Pons (tissue), 1 donor: ENCODE results near the gene SPAG4.

Experiments used
- DNase-seq: peaks from one replicate; pipeline ENCODE4 v3.0.0-alpha.2; 2016; ENCODE audit warnings: low spot score

Gene SPAG4

DNA sequence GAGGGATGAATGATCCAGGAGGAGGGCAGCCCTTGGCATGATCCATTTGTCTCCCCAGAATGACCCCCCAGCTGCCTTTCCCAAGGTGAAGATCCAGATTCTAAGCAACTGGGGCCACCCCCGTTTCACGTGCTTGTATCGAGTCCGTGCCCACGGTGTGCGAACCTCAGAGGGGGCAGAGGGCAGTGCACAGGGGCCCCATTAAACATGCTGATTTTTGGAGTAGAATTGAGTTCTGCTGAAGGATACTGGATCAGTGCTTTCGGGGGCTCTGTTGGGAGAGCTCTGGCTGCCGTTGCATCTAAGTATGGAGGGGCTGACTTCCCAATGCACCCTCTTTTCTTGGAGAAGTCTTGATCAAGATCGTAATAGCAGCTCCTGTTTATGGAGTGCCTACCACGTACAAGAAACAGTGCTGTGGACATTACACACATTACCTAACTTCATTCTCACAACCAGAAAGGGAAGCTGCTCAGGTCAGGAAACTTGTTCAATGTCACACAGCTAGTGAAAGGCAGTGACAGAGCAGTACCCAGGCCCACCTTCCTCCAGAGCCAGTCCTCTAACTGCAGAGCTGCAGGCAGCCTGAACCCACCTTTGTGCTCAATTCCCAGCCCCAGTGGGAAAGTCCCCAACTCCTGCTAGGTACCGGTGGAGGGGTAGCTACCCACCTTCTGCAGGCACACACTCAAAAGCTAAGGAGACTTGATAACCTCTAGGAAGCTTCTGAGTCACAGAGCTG lies 5.4 kb downstream of the SPAG4 start:
- no peak for DNase-seq

DNA sequence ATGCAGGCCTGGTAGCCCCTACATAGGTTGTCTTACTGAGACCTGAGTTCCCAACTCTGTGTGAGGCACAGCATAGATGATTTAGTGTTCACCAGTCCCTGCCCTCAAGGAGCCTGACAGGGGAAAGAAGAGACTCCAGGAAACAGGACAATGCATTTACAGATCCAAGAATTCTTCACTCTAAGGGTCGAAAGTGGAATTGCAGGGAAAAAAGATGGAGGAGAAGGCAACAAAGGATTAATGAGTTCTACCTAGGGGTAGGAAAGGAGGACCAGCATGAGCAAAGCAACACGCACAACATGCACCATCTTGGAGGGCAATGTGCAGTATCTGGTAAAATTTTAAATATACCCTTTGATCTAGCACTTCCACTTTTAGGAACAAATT lies 5.9 kb downstream of the SPAG4 start:
- DNase-seq = no peak

DNA sequence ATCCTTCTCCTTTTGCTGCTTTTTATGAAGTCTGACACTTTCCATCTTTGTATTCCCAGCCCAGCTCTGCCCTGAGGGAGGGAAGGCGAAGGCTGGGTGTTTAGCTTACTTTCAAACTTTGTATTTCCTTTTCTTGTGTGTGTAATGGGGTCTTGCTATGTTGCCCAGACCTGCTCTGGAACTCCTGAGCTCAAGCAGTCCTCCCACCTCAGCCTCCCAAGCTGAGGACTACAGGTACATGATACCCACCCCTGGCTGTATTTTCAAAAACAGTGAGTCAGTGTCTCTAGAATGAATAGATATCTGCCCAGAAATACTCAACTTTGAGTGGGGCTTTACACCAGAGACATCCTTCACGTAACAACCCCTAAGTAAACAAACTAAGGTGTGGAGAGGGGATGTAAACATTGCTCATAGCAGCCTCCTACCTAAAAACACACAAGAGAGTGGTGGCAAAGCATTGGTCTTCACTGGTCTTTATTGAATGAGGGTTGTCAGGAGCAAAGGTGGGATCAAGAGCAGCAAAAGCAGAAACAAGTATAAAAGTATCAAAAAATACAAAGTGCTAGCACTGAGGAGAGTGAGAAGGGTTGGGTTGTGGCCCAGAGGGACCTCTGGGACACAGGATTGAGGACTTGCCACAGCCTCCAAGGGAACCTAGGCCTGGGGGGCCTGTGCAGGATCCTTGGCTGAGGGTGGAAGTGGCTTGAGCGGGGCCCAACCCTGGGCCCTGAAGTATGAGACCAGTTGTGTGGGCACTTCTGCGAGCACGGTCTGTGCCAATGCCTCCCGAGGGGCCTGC lies 10.2 kb downstream of the SPAG4 start:
- DNase-seq = no peak

- no peak for DNase-seq
These were observed 10.9 kb downstream of the SPAG4 start for GRCh38 chr20:35626386-35627001.

DNA sequence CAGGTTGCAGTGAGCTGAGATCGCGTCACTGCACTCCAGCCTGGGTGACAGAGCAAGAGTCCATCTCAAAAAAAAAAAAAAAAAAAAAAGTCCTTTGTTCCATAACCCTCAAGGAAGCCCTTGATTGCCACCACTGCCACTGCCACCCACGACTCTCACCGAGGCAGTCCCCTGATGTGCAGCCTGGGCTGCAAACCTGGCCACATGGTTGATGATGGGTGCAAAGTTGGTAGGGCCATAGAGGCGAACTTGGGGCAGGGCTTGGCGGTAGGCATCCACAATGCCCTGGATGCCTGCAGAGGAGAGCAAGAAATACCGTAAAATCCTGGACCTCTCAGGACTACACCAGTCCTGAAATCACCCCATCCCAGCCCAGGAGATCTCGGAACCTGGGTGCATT lies 11.5 kb downstream of the SPAG4 start:
- DNase-seq = no peak

DNA sequence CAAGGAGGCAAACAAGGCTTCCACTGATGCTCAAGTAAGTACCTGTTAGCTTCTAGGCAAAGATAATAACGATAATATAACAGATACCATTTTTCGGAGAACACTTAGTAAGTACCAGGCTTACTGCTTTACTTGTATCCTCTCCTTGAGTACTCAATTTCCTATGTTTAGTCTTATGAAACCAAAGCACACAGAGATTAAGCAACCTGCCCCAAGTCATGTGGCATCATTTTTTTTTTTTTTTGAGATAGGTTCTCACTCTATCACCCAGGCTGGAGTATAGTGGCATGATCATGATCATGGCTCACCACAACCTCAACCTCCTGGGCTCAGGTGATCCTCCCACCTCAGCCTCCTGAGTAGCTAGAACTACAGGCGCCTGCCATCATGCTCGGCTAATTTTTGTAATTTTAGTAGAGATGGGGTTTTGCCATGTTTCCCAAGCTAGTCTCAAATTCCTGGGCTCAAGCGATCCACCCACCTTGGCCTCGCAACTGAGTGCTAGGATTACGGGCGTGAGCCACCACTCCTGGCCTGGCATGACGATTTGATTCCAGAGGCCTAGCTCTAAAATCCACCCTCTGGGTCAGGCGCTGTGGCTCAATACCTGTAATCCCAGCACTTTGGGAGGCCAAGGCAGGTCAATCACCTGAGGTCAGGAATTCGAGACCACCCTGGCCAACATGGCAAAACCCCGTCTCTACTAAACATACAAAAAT lies 14.0 kb downstream of the SPAG4 start:
- DNase-seq = no peak

- no peak for DNase-seq
These were observed 15.0 kb downstream of the SPAG4 start for GRCh38 chr20:35630636-35631035.

DNA sequence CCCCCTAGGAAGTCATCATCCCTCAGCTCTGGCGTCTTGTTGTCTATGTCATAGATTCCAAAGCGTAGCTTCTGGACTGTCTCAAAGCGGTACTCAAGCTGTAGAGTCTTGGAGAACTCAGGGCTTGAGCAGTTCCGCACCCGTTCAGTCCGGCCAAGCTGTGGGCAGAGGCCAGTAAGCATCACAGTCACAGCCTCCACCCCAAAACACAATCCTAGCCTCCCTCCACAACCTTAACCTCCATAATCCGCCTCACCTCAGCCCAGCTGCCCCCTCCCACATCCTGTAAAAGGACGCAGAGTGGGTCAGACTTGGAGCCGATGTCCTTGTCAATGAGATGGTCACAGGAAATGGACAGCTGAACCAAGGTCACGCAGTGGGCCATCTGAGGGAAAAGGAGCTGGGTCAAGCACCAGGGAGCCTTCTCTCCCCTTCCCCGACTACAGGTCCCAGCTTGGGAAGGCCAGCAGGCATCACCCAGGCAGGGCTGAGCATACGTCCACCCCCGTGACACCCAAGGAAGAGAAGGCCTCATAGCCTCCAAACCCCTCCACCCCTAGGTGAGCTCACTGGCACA lies 17.0 kb downstream of the SPAG4 start:
- DNase-seq = no peak

GRCh38 chr20:35635652-35636051 lies 20.0 kb downstream of the SPAG4 start:
- DNase-seq = no peak

DNA sequence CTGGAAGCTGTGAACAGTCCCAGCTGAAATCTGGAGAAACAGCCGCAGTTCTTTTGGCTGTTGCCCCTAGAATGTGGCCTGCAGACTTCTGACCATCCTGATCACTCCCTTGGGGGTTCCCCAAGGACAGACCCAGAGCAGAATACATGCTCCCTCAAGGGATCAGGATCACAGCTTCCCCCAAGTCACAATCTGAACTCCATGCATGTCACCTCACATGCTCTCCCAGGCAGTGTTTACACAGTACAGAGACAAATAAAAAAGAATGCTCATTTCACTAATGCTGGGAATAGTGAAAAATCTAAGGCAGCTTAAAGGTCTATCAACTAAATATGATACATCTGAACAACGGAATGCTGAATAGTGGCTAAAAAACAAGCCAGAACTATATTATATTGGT lies 20.5 kb downstream of the SPAG4 start:
- DNase-seq = no peak

GRCh38 chr20:35637276-35637675 lies 21.6 kb downstream of the SPAG4 start:
- no peak for DNase-seq

- DNase-seq = no peak
These were observed 23.1 kb downstream of the SPAG4 start for GRCh38 chr20:35638751-35639150.

DNA sequence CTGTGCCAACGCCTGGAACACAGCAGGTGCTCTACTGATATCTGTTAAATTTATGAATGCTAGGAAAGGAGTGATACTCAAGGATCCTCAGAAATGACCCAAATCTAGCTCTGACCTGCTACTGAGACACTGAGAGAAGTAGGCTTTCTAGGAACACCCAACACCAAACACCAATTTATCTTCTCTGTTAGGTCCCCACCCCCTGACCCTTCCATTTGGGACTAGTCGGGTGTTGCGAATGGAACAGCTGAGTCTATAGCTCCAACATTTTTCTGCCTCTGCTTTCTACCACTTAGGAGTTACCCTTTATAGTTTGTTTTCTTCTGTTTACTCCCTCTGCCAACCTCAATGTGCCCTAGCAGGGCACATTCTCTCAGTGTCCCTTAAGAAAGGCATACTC lies 25.1 kb downstream of the SPAG4 start:
- DNase-seq = no peak

GRCh38 chr20:35641743-35642142 lies 26.1 kb downstream of the SPAG4 start:
- no peak for DNase-seq

DNA sequence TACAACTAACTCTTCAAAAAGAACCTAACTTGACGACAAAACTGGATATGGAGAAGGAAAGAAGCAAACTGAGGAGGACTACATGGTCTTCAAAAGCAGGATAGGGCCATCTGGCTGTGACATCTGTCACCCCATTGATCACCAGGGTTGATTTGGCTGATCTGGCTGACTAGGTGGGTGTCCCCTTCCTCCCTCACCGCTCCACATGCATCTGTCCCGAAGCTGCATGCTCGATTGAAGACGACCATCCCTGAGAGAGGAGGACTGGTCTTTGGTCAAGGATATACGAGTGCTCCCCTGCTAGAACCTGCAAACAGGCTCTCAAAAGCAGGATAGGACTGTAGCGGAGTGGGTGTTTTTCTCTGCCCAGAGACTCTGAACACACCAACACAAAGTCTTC lies 27.4 kb downstream of the SPAG4 start:
- DNase-seq = no peak

DNA sequence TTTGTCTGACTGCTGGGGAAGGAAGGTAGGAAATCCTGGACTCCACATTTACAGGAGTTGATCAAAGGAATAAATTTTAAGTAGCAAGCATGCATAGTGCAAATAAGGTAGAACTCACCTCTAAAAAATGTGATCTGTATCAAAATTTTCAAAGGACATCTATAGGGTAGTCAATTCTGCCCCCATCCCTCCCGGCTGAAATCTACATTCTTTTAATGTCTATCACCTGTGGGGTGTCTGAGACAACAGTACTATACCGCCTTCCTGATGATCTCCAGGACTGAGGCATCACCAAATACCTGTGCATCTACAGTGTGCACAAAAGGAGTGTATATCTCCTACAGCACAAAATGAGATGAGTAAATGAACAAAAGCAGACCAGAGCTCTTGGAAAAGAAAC lies 29.2 kb downstream of the SPAG4 start:
- no peak for DNase-seq

GRCh38 chr20:35648836-35649235 lies 33.2 kb downstream of the SPAG4 start:
- peak; percentile 15 for DNase-seq

- DNase-seq = no peak
These were observed 35.0 kb downstream of the SPAG4 start for GRCh38 chr20:35650632-35651031.

DNA sequence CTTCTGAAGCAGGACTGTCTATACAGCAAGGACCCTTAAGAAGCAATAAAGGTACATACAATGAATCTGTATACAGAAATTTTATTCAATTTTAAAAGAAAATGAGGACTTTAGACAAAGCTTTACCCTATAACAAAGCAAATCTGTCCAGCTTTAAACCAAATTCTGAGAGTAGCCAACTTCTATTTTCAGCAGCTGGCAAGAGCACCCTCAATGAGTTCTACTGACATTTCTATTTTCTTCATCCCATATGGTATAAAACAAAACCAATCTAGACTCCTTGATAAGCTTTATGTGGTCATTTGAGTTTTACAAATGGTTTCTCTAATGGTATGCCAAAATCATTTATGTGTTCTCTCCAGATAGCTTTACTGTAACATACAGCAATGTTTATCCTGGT lies 36.3 kb downstream of the SPAG4 start:
- no peak for DNase-seq

DNA sequence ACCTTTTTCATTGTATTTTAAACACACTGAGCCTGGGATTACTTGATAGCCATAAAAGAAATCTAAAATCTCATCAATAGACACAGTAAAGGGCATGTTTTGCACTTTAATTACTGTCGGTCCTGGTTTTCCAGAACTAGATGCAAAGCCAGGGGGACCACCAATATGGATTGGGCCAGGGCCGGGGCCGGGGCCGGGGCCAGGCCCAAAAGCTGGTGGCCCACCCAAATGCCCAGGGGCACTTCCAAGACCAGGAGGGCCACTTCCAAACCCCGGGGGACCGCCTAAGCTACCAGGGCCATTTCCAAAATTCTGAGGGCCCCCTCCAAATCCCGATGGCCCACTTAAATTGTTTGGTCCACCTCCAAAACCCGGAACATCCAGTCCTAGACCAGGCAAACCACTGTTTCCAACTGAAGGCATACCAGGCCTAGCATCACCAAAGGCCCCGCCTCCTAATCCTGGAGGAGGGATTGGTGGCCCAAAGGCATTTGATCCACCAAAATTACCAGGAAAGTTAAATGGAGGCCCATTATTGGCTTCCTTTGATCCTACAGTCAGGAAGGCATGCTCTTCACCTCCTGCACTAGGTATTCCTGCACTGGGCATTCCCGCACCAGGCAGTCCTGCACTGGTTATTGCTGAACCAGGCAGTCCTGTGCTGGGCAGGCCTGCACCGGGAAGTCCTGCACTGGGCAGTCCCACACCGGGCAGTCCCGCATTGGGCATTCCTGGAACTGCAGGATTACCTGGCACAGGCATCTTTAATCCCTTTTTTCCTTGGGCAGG lies 37.2 kb downstream of the SPAG4 start:
- DNase-seq = no peak

DNA sequence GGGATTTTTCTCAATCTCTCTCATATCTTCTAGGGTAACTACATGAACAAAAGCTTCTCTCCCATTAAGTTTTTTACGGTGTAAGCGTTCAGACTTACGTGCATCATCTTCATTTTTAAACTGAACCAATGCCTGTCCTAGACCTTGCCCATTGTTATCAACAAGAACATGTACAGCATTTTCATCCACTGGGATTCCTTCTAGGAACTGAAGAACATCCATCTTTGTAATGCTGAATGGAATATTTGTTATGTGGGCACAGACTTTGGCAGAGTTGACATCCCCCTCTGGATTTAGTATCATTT lies 37.8 kb downstream of the SPAG4 start:
- no peak for DNase-seq

DNA sequence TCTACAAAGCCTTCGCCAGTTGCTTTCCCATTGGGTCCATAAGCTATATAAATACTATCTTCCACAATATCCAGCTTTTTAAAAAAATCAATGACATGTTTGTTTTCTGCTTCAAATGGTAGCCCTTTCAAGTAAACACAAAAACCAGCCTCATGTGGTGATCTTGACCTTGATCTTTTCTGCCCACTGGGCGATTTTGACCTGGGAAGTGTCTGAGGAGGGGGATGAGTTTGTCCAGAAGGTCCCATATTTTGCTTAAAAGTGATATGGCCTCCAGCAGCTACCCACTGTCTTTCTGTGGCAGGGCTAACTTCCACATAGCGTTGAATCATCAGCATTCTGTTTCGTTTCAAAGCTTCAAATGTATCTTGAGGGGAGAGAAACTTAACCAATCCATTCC lies 38.3 kb downstream of the SPAG4 start:
- DNase-seq = no peak
